ENCODE results near the gene ADCY4. TPM values are rescaled to one million over a fixed set of nuclear protein-coding genes. Genes with fewer than 3 reads are reported as not detected.

Gene ADCY4
- total and polyA plus RNA-seq, 4 donors, result 22.6 to 42.8 (median 36.0) TPM

- 48 to 65% methylated on average over 11 of the region's 11 CpGs for WGBS, 2 donors
- peak overlapping the region in 1 of 2 donors; percentile 25 for H3K9ac ChIP-seq (ENCODE audit: insufficient read depth in 1 of 2, low read length in 2 of 2)
- H3K4me3 ChIP-seq, result no peak overlapping the region
- DNase-seq (no peak), ATAC-seq (ENCODE audit: insufficient read depth, low FRiP score) (no peak)
- no peak for TF ChIP-seq CTCF (IDR thresholded peaks at IDR 0.05; ENCODE audit: control extremely low read depth, extremely low read depth)
- H3K4me1 ChIP-seq (ENCODE audit: control insufficient read depth in 5 of 5, insufficient read depth in 5 of 5, low read length in 5 of 5), result peaks cover 0 to 5% (median 2%) of the 10 kb centered on the region in 5 donors
- H3K36me3 ChIP-seq (ENCODE audit: control insufficient read depth in 4 of 4, insufficient read depth in 4 of 4, low read length in 4 of 4), result no peaks in the 10 kb centered on the region
- H3K27me3 ChIP-seq (ENCODE audit: control insufficient read depth in 3 of 3, insufficient read depth in 3 of 3, low read length in 2 of 3), result no peaks in the 10 kb centered on the region
- peak overlapping the region in 1 of 2 donors; percentile 30 for H3K27ac ChIP-seq (ENCODE audit: low read depth in 1 of 2, low read length in 1 of 2)
- H3K9me3 ChIP-seq (ENCODE audit: control insufficient read depth in 4 of 4, insufficient read depth in 3 of 4, low read length in 3 of 4), result no peaks in the 10 kb centered on the region
Measured at GRCh38 chr14:24277606-24278321, 57.1 kb downstream of the ADCY4 start.

GRCh38 chr14:24277071-24277470 lies 57.8 kb downstream of the ADCY4 start:
- Histone ChIP-seq H3K9me3 (ENCODE audit: control insufficient read depth in 4 of 4, insufficient read depth in 3 of 4, low read length in 3 of 4) (no peaks in the 10 kb centered on the region), H3K36me3 (ENCODE audit: control insufficient read depth in 4 of 4, insufficient read depth in 4 of 4, low read length in 4 of 4) (no peaks in the 10 kb centered on the region), H3K9ac (ENCODE audit: insufficient read depth in 1 of 2, low read length in 2 of 2) (peak overlapping the region in 1 of 2 donors; percentile 25), H3K27me3 (ENCODE audit: control insufficient read depth in 3 of 3, insufficient read depth in 3 of 3, low read length in 2 of 3) (no peaks in the 10 kb centered on the region), H3K27ac (ENCODE audit: low read depth in 1 of 2, low read length in 1 of 2) (peak overlapping the region in 1 of 2 donors; percentile 52), H3K4me1 (ENCODE audit: control insufficient read depth in 5 of 5, insufficient read depth in 5 of 5, low read length in 5 of 5) (peaks cover under 1 to 7% (median 5%) of the 10 kb centered on the region in 5 donors), H3K4me3 (no peak overlapping the region)
- ATAC-seq (ENCODE audit: insufficient read depth, low FRiP score) (no peak), DNase-seq (no peak)
- 83 to 87% methylated on average over 6 of the region's 6 CpGs for WGBS, 2 donors
- TF ChIP-seq CTCF (IDR thresholded peaks at IDR 0.05; ENCODE audit: control extremely low read depth, extremely low read depth), result no peak

DNA sequence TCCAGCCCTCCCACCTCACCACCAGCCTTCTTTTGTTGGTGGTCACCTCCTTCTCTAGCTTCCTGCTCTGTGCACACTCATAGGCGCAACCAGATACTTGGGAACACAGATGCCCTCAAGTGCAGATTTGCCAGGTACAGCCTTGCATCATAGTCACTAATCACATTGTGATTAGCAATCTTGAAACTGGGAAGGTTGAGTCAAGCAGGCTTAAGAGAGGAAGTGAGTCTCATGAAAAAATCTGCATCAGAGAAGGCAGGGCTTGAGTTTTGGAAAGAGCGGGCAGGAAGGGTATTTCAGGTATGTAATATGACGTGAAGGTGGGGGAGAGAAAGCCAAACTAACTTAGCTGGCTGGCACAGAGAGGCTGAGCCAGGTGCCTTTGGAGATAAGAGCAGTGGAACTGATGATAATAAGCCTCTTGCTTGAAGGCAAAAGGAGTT lies 60.7 kb downstream of the ADCY4 start:
- DNase-seq (peak in 2 of 3 donors; percentile 29 to 58), ATAC-seq (ENCODE audit: insufficient read depth, low FRiP score) (peak; percentile 28)
- no peak for TF ChIP-seq CTCF (IDR thresholded peaks at IDR 0.05; ENCODE audit: control extremely low read depth, extremely low read depth)
- 36 to 42% methylated on average over 3 of the region's 3 CpGs for WGBS, 2 donors
- H3K9me3 ChIP-seq (ENCODE audit: control insufficient read depth in 4 of 4, insufficient read depth in 3 of 4, low read length in 3 of 4), result no peaks in the 10 kb centered on the region
- peak overlapping the region; percentile 0 to 78 for H3K27ac ChIP-seq (ENCODE audit: low read depth in 1 of 2, low read length in 1 of 2)
- H3K4me1 ChIP-seq (ENCODE audit: control insufficient read depth in 5 of 5, insufficient read depth in 5 of 5, low read length in 5 of 5), result peaks cover 4 to 11% (median 6%) of the 10 kb centered on the region in 5 donors
- H3K9ac ChIP-seq (ENCODE audit: insufficient read depth in 1 of 2, low read length in 2 of 2), result no peak overlapping the region
- no peak overlapping the region for H3K4me3 ChIP-seq
- H3K36me3 ChIP-seq (ENCODE audit: control insufficient read depth in 4 of 4, insufficient read depth in 4 of 4, low read length in 4 of 4), result peaks cover 0 to 5% (median 0%) of the 10 kb centered on the region in 4 donors
- H3K27me3 ChIP-seq (ENCODE audit: control insufficient read depth in 3 of 3, insufficient read depth in 3 of 3, low read length in 2 of 3), result no peaks in the 10 kb centered on the region
